Measurements from ENCODE around the gene FHOD3.

Gene FHOD3

DNA sequence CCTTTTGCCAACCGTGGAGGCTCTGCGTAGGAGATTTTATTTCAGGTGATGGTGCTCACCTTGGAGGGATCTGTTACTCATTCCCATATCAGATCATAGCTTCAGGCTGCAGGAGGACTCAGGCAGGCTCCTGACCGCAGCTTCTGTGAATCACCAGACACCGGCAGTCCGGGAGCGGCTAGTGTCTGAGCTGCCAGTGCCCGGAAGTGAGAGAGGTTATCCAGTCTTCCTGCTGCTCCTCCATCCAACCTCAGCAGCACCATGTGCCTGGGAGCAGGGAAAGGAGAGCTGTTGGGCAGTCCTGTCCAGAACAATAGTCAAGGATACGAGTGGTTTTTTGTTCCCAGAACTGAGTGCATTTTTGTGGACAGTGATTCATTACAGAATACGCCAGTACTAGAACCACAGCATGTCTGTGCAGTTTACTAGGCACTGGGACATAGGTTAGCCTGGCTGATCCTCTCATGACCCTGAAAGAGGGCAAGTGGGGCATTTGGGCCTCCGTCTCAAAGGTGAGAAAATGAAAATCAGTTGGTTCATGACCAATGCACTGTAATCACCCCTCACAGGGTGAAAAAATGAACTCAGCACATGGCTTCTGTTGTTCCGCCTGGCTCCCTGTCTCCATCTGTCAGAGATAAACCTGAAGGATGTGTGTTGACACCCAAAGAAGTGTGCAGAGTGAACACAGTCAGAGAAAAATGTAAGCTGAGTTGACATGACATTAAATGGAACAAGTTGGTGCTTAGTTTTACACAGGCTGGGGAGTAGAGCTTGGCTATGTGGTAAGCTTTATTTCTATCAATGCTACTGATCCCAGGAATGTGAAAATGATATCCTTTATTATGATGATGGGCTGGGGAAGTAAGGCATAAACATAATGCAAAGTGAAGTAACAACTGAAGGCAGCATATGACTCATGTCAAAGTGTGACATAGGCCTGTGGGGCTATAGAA, 12.2 kb downstream of the FHOD3 start:
- peak; percentile 100 for DNase-seq (ENCODE audit: low read depth)
- H3K4me3 ChIP-seq (ENCODE audit: low read length) = peak overlapping the region; percentile 15
- TF ChIP-seq CTCF (conservative IDR thresholded peaks at IDR 0.05; ENCODE audit: low read length) = no peak

GRCh38 chr18:36311026-36311570, 13.6 kb downstream of the FHOD3 start:
- no peak for TF ChIP-seq CTCF (conservative IDR thresholded peaks at IDR 0.05; ENCODE audit: low read length)
- no peak overlapping the region for H3K4me3 ChIP-seq (ENCODE audit: low read length)
- no peak for DNase-seq (ENCODE audit: low read depth)

- no peak for DNase-seq (ENCODE audit: low read depth)
- no peak overlapping the region for H3K4me3 ChIP-seq (ENCODE audit: low read length)
- no peak for TF ChIP-seq CTCF (conservative IDR thresholded peaks at IDR 0.05; ENCODE audit: low read length)
Observed at GRCh38 chr18:36312806-36313395, 15.4 kb downstream of the FHOD3 start.

- H3K4me3 ChIP-seq (ENCODE audit: low read length) = no peak overlapping the region
- no peak for TF ChIP-seq CTCF (conservative IDR thresholded peaks at IDR 0.05; ENCODE audit: low read length)
- peak; percentile 80 for DNase-seq (ENCODE audit: low read depth)
Observed at GRCh38 chr18:36314098-36314497, 16.6 kb downstream of the FHOD3 start.

DNA sequence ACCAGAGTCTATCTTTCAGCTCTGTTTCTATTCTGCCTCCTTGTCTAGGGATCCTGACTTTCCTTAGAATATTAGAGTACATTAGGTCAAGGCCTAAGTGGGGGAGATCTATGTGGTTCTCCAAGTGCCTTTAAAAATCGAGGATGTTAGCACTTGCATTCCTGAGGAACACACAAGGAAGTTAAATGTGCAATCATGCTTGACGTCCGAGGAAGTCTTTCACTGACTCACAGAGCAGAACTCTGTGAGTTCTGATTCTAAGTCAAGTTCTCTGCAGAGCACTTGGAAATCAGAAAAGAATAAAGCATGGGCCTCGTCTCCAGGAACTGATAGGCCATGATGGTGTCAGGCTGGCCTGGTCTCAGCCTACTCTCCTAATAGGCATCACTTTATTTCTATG, 17.2 kb downstream of the FHOD3 start:
- peak; percentile 93 for DNase-seq (ENCODE audit: low read depth)
- no peak for TF ChIP-seq CTCF (conservative IDR thresholded peaks at IDR 0.05; ENCODE audit: low read length)
- H3K4me3 ChIP-seq (ENCODE audit: low read length) = no peak overlapping the region

GRCh38 chr18:36315736-36316135, 18.2 kb downstream of the FHOD3 start:
- TF ChIP-seq CTCF (conservative IDR thresholded peaks at IDR 0.05; ENCODE audit: low read length) = no peak
- DNase-seq (ENCODE audit: low read depth) = peak; percentile 66
- H3K4me3 ChIP-seq (ENCODE audit: low read length) = no peak overlapping the region
